HG03108 (cell line): Measurements from ENCODE around the gene L3MBTL4.
"Not testable (repeated sequence)": the region's sequence is repeated elsewhere in the genome, so short reads cannot be mapped to it uniquely, and the experiment has no call there.

ENCODE experiments used
- ATAC-seq: cut with Tn5 transposase; IDR thresholded peaks from one replicate; pipeline ENCODE4 v1.9.1; 2021; ENCODE audit warnings: moderate library complexity; ENCODE audit not compliant: unreplicated experiment

The L3MBTL4 gene

DNA sequence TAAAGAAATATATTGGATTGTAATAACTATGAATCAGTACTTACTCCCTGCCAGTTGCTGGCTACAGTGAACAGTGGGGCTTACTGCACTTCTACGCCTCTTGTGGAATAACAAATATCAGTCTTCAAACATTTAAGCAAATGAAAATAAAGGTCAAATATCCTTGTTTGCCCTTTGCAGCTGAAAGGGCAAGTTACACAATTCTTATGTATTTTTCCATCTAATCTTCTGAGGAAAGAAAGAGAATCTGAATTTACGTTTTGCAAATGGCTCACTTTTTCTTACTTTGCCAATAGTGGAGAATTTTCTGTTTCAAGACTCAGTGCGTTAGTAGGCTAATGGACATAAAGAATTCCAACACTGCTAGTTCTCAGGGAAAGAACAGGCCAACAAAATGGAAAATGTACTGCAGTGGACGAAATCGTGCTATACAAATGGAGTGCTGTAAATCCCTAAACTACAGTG, 362.2 kb downstream of the L3MBTL4 start:
- no peak for ATAC-seq

DNA sequence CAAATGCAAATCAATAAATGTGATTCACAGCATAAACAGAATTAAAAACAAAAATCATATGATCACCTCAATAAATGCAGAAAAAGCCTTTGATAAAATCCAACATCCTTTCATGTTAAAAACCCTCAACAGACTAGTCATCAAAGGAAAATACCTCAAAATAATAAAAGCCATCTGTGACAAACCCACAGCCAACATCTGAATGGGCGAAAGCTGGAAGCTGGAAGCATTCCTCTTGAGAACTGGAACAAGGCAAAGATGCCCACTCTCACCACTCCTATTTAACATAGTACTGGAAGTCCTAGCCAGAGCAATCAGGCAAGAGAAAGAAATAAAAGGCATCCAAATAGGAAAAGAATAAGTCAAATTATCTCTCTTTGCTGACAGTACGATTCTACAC, 367.1 kb downstream of the L3MBTL4 start:
- ATAC-seq = not testable (repeated sequence)

DNA sequence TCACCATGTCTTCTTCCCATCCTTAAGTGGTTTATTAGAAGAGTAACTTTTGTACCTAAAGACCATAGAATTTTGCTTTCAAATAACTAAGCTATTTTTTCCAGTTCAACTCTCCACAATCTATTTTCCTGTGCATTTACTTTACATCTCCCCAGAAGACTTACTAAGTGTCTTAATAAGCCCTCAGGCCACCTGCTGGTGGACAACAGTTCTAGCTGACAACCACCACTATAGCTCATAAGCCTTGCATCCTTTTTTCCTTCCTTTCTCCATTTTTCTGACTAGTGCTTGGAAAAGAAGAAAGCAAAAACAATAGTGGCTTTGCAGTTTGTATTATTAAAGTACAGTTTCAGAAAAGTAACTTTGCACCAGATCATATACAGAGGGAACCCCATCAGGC, 369.9 kb downstream of the L3MBTL4 start:
- no peak for ATAC-seq

- no peak for ATAC-seq
These were observed 370.4 kb downstream of the L3MBTL4 start for GRCh38 chr18:6044319-6044718.

DNA sequence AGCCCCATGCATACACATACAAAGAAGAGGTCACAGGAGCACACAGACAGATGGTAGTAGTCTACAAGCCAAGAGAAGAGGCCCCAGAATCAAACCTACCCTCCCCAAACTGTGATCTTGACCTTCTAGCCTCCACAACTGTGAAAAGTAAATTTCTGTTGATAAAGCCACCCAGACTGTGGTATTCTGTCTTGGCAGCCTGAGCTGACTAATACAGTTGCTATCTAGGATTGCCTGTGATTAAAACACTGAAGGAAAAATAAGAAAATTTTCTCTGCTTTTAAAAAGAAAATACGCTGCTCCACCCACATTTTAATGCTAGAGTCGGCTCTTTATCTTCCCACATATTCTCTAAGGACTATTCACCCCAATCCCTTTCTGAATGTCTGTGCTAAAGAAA, 375.7 kb downstream of the L3MBTL4 start:
- ATAC-seq = no peak

DNA sequence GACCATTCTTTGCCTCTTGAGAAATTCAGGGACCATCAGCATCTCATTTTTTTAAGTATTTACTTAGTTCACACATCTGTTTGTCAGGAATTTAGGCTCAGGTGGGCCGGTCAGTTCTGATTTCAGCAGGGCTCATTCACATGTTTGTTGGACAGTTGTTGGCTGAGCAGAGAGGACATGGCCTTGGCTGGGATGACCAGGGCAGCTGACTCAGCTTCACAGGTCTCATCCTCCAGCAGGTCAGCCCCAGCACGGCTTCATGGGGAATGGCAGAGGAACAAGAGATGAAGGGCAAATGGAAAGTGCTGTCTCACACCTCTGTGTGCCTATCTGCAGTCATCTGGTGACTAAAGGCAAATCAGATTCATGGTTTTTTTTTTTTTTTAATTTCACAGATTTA, 383.3 kb downstream of the L3MBTL4 start:
- ATAC-seq = no peak

DNA sequence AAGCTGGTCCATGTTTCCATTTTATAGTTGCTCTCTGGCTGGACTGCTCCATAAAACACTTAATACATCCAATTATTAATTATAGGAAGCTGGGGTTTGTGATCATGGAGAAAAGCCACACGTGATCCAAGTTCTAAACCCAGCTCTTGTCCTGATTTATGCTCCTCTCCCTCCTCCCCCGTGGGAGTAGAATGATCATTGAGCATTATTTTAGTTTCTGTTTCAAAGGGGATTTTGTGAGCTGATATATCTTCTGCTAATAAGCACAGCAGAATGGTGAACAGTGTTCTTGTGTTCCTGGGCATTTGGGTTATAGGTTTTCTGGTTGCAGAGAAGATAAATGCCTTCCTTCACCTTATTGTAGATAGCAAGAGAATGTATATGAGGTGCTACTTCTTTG, 383.7 kb downstream of the L3MBTL4 start:
- ATAC-seq = no peak

DNA sequence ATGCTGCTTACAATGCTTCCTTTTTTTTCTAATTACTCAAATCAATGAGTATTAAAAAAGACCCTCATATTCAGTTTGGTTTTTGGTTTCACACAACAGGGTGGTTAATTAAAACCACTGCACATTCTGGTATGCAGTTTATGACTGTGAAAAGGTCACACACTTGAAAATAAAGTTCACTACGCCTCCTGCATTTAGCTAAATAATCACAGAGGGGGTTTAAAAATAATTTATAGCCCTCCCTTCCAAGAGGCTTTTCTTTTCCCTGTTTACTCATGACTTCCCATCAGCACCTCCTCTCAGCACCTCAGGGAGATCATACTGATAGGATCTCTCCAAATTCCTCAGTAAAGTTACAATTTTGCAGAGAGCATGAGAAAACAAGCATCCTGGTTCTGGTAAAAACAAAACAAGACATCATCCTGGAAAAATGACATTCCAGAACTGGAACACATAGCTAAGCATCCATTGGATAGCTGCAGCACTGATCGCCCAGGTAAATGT, 389.9 kb downstream of the L3MBTL4 start:
- ATAC-seq = no peak

- no peak for ATAC-seq
These were observed 391.2 kb downstream of the L3MBTL4 start for GRCh38 chr18:6023551-6023950.

DNA sequence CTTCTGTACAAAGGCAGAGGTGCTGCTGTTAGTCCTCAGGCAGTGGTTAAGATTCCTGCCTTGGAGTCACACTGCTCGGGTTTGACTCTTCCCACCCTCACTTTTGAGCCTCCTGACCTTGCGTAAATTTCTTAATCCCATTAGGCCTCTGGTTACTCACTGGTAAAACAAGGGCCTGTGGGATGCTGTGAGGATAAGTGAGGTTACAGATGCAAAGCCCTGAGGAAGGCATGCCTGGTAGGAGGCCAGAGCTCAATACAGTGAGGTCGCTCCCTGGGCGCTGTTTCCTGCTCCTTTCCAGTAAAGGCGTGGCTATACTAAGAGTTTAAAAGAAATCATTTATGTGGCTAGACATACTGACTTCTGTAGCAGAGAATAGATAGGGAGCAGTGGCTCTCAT, 391.9 kb downstream of the L3MBTL4 start:
- ATAC-seq = no peak

- ATAC-seq = no peak
These were observed 392.7 kb downstream of the L3MBTL4 start for GRCh38 chr18:6022074-6022444.

GRCh38 chr18:6021306-6022073, 393.2 kb downstream of the L3MBTL4 start:
- ATAC-seq = no peak

GRCh38 chr18:6018671-6019070, 396.0 kb downstream of the L3MBTL4 start:
- no peak for ATAC-seq

DNA sequence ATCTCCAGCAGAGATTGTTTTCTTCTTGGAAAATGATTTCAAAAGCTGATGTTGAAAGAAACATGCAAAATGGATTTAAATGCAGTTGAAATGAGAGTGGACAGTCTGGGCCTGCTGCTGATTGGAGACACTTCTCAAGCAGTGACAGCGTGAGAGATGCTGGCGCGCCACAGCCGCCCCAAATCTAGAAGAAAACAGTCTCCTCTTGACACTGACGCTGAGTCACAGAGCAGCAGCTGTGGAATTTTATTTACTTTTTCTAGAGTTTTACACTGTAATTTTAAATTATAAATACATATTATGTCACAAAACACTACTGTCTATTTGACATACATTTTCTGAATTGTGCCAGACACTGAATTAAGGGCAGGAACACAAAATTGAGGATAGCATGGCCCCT, 397.5 kb downstream of the L3MBTL4 start:
- no peak for ATAC-seq

DNA sequence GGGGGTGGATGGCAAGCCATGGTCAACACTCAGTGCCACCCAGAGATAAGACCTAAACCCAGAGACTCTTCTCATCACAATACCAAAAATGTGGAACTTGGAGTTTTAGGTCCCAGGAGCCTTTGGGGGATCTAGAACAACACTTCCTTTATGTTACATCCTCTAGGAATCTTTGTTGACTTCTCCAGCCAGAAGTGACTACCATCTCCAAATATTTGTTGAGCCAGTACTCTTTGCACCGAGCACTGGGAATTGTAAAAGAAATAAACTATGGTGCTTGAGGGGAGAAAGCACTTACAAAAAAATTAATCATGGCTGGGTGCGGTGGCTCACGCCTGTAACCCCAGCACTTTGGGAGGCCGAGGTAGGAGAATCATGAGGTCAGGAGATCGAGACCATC, 399.3 kb downstream of the L3MBTL4 start:
- no peak for ATAC-seq

DNA sequence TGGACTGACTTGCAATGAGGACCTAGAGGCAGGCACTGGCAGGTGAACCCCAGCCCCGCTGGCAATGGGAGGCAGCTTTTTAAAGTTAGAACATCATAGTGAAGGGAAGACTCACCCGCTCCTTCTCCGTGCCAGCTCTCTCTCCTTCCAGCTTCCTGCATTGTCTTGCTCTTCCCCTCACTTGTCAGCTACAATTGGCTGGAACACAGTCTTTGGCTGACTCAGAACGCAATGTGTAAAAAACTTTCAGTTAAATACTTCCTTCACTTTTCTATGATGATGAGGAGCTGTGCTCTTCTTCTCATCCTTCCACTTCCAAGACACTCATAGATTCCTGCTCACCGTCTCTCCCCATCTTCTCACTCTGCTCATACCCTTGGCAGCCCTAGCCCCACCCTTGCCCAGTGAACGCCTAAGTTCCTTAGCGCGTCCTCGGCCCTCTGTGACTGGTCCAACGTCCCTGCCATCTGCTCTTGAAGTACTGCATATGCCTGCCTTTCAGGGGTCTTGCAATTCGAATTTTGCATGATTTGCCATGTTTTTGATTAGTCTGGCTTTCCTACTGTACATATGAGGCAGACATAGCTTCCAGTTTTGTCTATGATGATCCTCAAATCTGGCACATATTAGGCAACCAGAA, 401.4 kb downstream of the L3MBTL4 start:
- ATAC-seq = no peak

GRCh38 chr18:6010921-6011320, 403.8 kb downstream of the L3MBTL4 start:
- ATAC-seq = no peak

DNA sequence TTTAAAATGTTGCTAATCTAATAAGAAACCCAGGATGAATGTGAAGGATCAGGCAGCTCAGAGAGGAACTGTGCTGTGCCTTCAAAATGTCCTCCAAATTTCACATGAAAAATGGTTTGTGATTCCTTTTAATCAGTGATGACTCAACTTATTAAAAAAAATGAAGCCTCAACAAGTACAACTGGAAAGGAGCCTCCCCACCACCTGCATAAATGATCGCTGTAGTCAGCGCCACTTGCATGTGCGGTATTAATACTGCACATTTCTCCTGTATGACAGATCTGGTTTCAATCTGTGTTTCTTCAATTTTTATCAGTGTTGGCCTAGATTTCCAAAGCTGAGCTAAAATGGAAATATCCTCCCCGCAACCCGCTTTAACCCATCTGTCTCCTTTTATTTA, 404.4 kb downstream of the L3MBTL4 start:
- no peak for ATAC-seq

DNA sequence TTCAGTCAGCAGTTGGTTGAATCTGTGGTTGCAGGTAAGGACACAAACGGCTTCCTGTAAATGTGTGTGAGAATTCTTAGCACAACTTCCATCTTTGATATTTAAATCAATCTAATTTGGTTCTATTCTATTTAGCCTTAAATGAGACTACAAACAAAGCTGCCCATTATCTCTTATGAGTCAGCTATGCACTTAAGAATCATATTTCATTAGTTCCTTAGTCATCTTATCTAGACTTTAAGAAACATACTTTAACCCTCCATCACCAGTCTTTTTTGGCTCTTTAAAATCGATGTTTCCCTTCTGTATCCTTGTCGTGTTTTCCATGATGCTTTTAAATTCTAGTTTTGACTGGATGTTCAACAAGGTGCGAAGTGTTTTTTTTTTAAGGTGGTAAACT, 405.0 kb downstream of the L3MBTL4 start:
- ATAC-seq = no peak

- peak; percentile 93 for ATAC-seq
These were observed 410.0 kb downstream of the L3MBTL4 start for GRCh38 chr18:6004683-6005082.

DNA sequence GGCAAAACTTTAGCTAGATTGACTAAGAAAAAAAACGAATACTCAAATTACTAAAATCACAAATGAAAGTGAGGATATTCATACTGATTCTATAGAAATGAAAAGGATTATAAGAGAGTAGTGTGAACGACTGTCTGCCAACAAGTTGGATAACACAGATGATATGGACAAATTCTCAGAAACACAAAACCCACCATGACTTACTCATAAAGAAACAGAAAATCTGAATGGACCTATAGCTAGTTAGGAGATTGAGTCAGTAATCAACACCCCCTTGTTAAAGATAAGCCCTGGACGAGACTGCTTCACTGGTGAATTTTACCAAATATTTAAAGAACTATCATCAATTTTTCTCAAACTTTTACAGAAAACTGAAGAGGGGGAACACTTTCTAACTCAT, 410.6 kb downstream of the L3MBTL4 start:
- peak; percentile 74 for ATAC-seq

DNA sequence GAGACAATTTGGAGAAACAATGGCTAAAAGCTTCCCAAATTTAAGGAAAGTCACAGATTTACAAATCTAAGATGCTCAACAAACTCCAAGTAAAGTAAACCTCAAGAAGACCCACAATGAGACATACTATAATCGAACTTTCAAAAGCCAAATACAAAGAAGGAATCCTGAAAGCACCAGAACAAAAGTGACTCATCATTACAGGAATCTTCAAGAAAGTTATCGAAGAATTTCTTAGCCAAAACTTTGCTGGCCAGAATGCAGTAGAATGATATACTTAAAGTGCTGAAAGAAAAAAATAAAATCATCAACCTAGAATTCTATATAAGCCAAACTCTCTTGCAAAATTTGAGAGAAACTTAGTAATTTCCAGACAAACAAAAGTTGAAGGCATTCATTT, 412.8 kb downstream of the L3MBTL4 start:
- ATAC-seq = no peak
